Jurkat, Clone E6-1 (cell line): ENCODE measurements around the gene CISD1.

ENCODE experiments used
- DNase-seq: peaks from one replicate; pipeline ENCODE4 v3.0.0-alpha.2; 2011; ENCODE audit warnings: low read depth, low spot score
- H3K4me3 ChIP-seq: 2 replicates; pipeline ENCODE4 v1.5.1; 2011; ENCODE audit warnings: mild to moderate bottlenecking, low read length, control low read depth, moderate library complexity

CISD1 gene

DNA sequence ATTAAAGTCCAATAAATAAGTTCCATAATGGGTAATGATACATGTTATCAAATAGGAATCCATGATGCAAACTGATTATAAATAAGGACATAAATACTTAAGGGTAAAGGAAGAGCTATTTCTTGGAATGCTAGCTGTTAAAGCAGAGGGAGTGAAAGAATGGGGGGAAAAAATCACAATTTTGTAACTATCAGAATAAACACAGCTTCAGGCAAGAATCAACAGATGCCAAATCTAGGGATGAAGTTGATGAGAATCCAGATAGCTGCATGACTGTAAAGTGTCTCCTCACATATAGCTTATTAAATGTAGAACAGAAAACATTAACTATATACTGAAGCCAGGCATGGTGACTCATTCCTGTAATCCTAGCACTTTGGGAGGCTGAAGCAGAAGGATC is 6.2 kb upstream of the CISD1 start:
- H3K4me3 ChIP-seq, result no peak overlapping the region
- DNase-seq, result no peak

DNA sequence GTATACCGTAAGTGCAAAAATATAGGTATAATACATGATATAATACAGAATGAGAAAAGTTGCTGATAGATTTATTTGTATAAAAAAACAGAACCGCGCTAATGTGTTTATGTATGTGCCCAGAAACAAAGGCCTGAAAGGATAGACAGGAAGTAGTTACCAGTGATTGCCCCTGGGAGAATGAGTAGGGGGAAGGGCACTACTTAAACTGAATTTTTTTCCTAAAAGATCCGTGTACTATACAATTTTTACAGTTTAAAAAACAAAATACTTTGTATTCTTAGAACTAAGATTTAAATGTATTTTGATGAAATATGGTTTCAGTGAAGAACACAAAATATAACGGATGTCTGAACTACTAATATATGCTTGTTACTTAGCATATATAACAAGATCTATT is 4.2 kb upstream of the CISD1 start:
- no peak for DNase-seq
- H3K4me3 ChIP-seq, result no peak overlapping the region

DNA sequence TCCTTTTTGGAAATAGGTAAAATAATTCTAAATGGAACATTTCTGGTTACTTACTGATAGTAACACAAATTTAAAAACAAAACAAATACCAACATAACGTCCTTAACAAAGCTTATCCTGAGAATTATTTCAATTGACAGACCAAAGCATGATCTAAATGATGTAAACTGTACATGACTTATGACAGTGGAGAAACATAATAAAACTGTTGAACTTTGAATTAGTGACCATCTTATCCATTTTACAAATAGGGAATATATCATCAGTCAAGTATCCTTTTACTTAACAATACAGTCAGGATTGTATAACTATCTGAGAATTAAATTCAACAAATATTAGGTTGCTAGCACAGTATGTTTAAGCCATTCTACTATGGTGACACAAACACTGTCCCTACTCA is 3.7 kb upstream of the CISD1 start:
- no peak overlapping the region for H3K4me3 ChIP-seq
- no peak for DNase-seq

DNA sequence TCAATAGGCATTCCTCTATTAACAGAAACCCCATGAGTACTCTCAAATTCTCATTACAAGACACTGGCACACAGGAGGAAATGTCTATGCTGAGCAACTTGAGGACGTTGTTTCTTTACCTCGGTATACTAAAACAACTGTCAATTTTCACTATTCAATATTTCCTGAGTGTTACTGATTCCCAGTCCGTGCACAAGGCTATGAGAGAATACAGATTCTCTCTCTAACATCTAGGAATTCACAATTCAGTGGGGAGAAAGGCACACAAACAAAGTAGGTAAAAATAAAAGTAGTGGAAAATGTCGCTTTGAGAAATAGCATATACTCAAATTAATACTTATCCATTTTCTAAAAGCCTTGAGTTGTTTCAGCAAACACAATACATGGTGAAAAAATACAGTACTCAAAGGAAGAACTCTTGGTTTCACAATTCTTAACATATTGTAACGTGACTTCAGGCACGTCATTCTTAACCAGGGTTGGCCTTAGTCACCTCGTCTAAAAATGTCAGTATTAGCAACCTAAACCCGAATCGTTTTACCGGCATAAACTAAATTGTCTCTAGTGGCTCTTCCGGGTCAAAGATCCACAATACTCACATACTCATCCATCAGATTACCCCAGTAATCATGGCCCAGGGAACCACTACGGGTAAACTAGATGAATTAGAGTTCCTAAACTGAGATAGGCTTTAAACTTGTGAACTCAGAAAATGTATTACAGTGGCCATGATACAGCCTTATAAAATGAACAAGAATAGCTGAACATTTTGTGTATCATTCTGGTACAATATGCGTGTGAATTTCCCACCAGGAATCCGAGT is 2.7 kb upstream of the CISD1 start:
- DNase-seq, result peak; percentile 28
- peak overlapping the region; percentile 81 for H3K4me3 ChIP-seq

DNA sequence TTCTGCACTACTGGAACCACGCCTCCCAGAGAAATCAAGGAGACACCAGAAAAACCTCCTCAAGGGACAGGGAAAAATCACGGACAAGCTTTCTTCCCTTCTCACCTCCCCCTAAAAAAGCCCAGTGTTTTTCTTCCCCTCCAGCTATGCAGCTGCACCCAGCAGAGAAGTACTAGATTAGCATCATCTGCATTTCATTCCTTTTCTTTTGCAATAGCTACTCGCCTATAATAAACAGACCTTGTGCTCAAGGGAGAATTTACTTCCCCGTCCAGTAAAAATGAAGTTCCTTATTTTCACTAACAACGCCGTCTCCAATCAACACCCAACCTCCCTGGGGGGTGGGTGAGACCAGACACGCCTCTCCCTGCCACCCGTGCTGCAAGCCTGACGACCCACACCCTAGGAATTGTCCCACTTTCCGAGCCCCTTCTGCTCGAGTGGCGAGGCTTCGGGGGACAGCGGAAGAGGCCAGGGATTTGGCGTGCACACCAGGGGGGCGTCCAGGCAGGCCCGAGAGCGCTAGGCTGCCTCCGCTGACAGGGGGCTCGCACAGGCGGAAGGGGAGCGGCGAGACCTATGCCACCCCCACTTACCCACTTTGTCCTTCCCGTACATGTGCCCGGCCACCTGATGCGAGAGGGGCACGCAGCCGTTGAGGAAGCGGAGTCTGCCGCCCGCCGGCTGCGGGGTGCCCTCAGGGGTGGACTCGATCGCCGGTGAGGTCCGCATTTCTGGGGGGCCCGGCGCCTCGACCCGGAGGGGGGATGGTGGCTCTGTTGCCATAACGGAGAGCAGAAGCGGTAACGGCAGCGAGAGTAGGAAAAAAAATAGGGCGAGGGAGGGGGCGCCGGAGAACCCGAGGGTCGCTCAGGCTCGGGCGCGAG is 1.9 kb upstream of the CISD1 start:
- H3K4me3 ChIP-seq, result peak overlapping the region; percentile 81
- DNase-seq, result no peak

GRCh38 chr10:58267713-58268453 is 1.1 kb upstream of the CISD1 start, which contains the start of gene IPMK:
Gene IPMK (minus strand): TSS chr10:58267894. CDS start chr10:58267611, 283 bp downstream.
- peak; percentile 78 for DNase-seq

GRCh38 chr10:58268454-58268945 is 462 bp upstream of the CISD1 start:
- DNase-seq, result peak; percentile 28
- peak overlapping the region; percentile 95 for H3K4me3 ChIP-seq

More at GRCh38 chr10:58267713-58268453, 1.1 kb upstream of the CISD1 start, which contains the start of gene IPMK:
- peak within 1 kb of the TSS; percentile 95 for H3K4me3 ChIP-seq

DNA sequence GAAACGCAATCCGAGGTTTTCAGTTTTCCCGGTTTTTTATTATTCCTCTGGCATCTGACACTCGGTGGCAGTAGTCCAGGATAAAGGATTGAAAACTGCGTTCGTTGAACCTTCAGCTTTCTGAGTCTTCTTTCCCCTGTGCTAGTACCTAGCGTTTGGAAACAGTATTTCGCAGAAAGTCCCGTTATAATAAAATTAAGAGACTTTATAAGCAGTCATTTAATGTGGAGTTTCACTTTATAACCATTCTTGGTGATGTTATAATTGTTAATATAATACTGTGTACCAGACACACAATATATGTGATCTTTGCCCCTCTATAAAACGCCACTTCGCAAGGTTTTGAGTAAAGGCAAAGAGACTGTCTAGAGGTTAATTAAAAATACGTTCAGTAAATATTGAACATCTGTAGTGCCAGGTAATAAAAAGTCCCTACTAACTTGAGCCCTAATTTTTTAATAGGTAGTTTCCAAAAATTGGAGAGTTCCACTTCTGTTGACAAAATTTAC is 874 bp downstream of the CISD1 start:
- H3K4me3 ChIP-seq, result peak overlapping the region; percentile 95
- DNase-seq, result no peak

- no peak for DNase-seq
- no peak overlapping the region for H3K4me3 ChIP-seq
These were observed 6.3 kb downstream of the CISD1 start for GRCh38 chr10:58275261-58275660.

DNA sequence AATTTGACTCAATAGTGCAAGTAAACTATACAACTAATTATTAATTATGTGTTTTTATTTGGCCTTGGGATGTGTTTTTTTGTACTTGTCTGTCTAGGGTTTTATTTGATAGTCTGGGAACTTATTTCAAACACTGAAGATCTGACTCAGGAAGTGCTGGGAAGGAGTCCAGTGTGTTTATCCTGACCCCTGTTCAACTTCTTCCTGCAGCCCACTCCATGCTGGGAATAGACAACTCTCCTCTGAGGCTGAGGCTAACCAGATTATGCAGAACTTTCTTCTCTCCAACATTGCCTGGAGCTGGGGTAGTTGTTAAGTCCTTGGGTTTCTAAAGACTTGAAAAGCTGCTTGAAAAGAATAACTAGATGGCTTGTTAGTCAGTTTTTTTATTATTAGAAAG is 6.9 kb downstream of the CISD1 start:
- no peak overlapping the region for H3K4me3 ChIP-seq
- DNase-seq, result no peak

DNA sequence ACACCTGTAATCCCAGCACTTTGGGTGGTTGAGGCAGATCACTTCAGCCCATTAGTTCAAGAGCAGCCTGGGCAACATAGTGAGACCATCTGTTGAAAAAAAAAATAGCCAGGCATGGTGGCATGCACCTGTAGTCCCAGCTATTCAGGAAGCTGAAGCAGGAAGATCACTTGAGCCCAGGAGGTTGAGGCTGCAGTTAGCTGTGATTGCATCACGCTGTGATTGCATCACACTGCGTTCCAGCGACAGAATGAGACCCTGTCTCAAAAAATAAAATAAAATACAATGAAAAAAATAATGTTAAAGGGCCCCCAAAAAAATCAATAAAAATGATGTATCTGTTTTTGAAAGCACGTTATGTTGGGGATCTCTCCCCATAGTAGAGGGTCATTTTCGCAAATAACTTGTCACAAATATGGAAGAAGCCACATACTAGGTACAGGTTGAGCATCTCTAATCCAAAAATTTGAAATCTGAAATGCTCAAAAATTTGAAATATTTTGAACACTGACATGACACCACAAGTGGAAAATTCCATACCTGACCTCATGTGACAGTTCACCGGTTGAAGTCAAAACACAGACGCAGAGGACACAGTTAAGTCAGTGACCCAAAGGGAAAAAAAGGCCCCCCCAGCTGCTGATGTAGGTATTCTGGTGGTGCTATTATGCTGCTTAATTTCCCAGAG is 9.5 kb downstream of the CISD1 start:
- DNase-seq, result no peak

DNA sequence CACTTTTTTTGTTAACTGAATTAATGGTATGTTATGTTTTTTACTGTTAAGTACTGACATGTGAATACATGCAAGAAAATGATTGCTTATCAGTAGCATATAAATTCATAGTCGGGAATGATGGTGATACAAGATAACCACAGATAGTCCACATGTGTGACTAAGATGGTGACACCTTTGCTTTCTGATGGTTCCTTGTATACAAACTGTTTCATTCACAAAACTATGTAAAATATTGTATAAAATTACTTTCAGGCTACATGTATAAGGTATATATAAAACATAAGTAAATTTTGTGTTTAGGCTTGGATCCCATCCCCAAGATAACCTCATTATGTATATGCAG is 10.0 kb downstream of the CISD1 start:
- no peak for DNase-seq
- H3K4me3 ChIP-seq, result no peak overlapping the region

More for the DNA sequence above, 9.5 kb downstream of the CISD1 start:
- H3K4me3 ChIP-seq, result no peak overlapping the region

DNA sequence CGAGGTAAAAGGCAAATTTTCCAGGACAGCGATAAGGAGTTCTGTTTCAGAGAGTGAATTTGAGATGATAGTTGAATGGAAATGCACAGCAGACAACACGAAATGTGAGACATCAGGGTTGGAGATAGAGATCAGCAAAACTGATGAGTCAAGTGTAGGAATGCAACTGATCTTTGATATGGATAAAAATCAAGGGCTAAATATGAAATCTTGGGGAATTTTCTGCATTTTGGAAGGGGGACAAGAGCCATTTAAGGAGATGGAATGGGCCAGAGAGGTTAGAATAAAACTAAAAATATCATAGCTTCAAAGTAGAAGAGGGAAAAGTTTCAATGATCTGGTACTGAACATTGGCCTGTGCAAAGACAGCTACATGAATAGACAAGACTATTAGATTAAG is 11.5 kb downstream of the CISD1 start:
- DNase-seq, result no peak
- no peak overlapping the region for H3K4me3 ChIP-seq

DNA sequence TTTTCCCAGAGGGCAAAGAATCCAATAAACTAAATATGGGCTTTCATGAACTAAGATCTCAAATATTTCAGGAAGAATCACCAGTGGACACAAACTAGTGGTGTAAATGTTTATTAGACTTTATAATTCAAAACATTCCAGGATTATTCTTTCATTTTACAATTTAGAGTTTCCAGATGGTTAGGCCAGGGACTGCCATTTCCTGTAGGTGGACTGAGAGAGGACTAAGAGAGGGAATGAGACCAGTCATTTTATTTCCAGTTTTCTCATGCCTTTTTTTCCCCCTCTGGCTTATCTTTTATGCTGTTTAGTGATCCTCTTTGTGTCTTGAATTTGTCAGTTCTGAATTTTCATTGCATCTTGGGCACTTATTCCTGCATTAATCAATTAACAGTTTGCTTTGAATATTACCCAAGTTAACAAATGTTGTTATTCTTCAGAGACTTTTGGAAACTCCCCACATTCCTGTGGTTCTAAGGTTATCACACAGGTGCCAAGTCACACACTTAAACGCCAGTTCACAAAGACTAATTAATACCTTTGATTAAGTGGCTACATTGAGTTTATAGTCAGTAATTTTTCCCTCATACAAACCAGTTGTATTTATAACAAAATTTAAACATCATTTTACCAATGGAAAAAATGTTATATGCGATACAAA is 12.3 kb downstream of the CISD1 start:
- no peak for DNase-seq
- no peak overlapping the region for H3K4me3 ChIP-seq

- peak; percentile 56 for DNase-seq
- H3K4me3 ChIP-seq, result no peak overlapping the region
These were observed 13.7 kb downstream of the CISD1 start for GRCh38 chr10:58282615-58283014.

DNA sequence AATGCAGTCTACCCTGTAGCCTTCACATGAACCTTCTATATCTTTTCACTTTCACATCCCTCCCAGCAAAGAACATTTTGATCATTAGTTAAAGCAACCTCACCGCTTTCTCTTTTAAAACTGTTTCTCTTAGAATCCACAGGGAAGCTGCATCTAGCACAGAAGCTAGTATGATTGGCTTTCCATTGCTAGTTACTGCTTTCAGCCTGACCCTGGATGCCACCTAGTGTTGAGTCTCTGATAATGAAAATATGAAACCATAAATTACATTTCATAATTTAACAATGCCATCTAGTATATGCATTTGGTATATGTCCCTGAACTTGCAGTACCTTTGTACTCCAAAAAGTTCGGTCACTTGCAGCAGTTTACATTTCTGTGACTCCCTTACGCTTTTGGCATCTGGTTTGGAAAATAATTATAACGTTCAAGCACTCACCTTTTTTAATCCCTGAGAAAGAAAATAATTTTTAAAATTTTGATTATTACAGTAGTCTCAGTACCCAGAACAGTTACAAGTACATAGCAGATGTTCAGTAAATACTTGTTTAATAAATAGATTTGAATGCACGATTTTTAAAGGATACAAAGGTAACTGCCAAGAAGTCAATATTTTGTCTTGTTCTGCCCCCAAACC is 22.7 kb downstream of the CISD1 start:
- DNase-seq, result peak; percentile 47
- H3K4me3 ChIP-seq, result no peak overlapping the region

GRCh38 chr10:58293989-58294388 is 25.0 kb downstream of the CISD1 start:
- no peak for DNase-seq
- no peak overlapping the region for H3K4me3 ChIP-seq

- peak; percentile 51 for DNase-seq
- H3K4me3 ChIP-seq, result no peak overlapping the region
These were observed 30.6 kb downstream of the CISD1 start for GRCh38 chr10:58299580-58299979.
